AG04450 (cell line): Measurements from ENCODE around the gene TM4SF18. TPM values are rescaled to one million over a fixed set of nuclear protein-coding genes. Genes with fewer than 3 reads are reported as not detected.
A peak's percentile ranks its signal among the peaks of the same experiment; 100 is the strongest.

Experiments
- CTCF ChIA-PET: fragments of 300-600, 350-600 bp; formaldehyde crosslinking; extraction: SDS; loops from one replicate; lab custom pipeline; 2022; ENCODE audit warnings: antibody characterized with exemption, inconsistent platforms; lab: Charles Lee
- POLR2A ChIA-PET: fragments of 350-600 bp; formaldehyde crosslinking; extraction: SDS; loops from one replicate; lab custom pipeline; 2021; ENCODE audit warnings: antibody characterized with exemption, inconsistent platforms; lab: Yijun Ruan, JAX
- DNase-seq: peaks from one replicate; pipeline ENCODE4 v3.0.0-alpha.2; 2011; ENCODE audit warnings: low read depth, low spot score
- H3K27ac ChIP-seq: one replicate; pipeline ENCODE4 v1.5.1; 2012; ENCODE audit warnings: low read depth, low read length, control low read depth
- H3K27me3 ChIP-seq: one replicate; pipeline ENCODE4 v1.6.0; 2012; ENCODE audit warnings: low read length; ENCODE audit not compliant: control insufficient read depth, insufficient read depth
- H3K4me3 ChIP-seq: 2 replicates; pipeline ENCODE4 v1.5.1; 2011; ENCODE audit warnings: mild to moderate bottlenecking, low read depth, low read length, control low read depth
- H3K9me3 ChIP-seq: 2 replicates; pipeline ENCODE4 v1.5.1; 2012; ENCODE audit warnings: low read length; ENCODE audit not compliant: control insufficient read depth, insufficient read depth
- CTCF ChIP-seq: IDR thresholded peaks from 2 replicates; pipeline ENCODE4 v1.5.1; 2011; ENCODE audit warnings: low read depth, low read length, control low read depth, inconsistent platforms
- polyA plus RNA-seq: library from polyadenylated mRNA; depleted of rRNA; stranded (reverse); fragments of >200 nt; gene quantifications from 2 replicates; pipeline ENCODE4 v1.2.3, GENCODE V29; 2011

The TM4SF18 gene
- polyA plus RNA-seq, 1 experiment: 0.09 TPM

GRCh38 chr3:149278911-149279310 lies 54.5 kb downstream of the TM4SF18 start:
- CTCF ChIA-PET: interaction anchor here (0.9 to 4.7 kb wide), 3 partner anchors 159 to 323 kb away, joined by 4 to 34 read pairs (median 20); no protein-coding TSS in a partner anchor
- peaks cover 3% of the 10 kb centered on the region; the same call in 1 of the 2 replicates for H3K9me3 ChIP-seq
- POLR2A ChIA-PET: no interaction called here

GRCh38 chr3:149277331-149277813 lies 56.1 kb downstream of the TM4SF18 start:
- ChIA-PET POLR2A (no interaction called here), CTCF (interaction anchor here (3.2 to 4.7 kb wide), 2 partner anchors 157 to 322 kb away, joined by 20 to 34 read pairs; no protein-coding TSS in a partner anchor)
- H3K4me3 ChIP-seq: no peak overlapping the region
- no peak overlapping the region for H3K27ac ChIP-seq
- H3K27me3 ChIP-seq: no peaks in the 10 kb centered on the region
- DNase-seq: peak; percentile 18
- no peak for TF ChIP-seq CTCF
- H3K9me3 ChIP-seq: no peaks in the 10 kb centered on the region

More at GRCh38 chr3:149278911-149279310, 54.5 kb downstream of the TM4SF18 start:
- H3K27ac ChIP-seq: no peak overlapping the region
- TF ChIP-seq CTCF: no peak
- no peak overlapping the region for H3K4me3 ChIP-seq
- DNase-seq: no peak
- no peaks in the 10 kb centered on the region for H3K27me3 ChIP-seq

- no peak for TF ChIP-seq CTCF
- no peak overlapping the region for H3K4me3 ChIP-seq
- no peaks in the 10 kb centered on the region for H3K9me3 ChIP-seq
- ChIA-PET CTCF (interaction anchor here (1.7 to 6.4 kb wide), 3 partner anchors 147 to 322 kb away, joined by 7 to 153 read pairs (median 105); partner anchors contain the start of gene HPS3), POLR2A (no interaction called here)
- no peaks in the 10 kb centered on the region for H3K27me3 ChIP-seq
- no peak overlapping the region for H3K27ac ChIP-seq
- no peak for DNase-seq
These were observed 56.8 kb downstream of the TM4SF18 start for GRCh38 chr3:149276619-149277018.

GRCh38 chr3:149274220-149274619 lies 59.2 kb downstream of the TM4SF18 start:
- H3K27ac ChIP-seq: no peak overlapping the region
- H3K27me3 ChIP-seq: no peaks in the 10 kb centered on the region
- TF ChIP-seq CTCF: no peak
- CTCF ChIA-PET: interaction anchor here (0.9 to 6.4 kb wide), 9 partner anchors 12 to 320 kb away, joined by 3 to 153 read pairs (median 7); no protein-coding TSS in a partner anchor
- H3K4me3 ChIP-seq: no peak overlapping the region
- POLR2A ChIA-PET: interaction anchor here (0.7 kb wide), 1 partner anchor 315 kb away, joined by 3 read pairs; no protein-coding TSS in a partner anchor
- H3K9me3 ChIP-seq: no peaks in the 10 kb centered on the region
- DNase-seq: no peak

- CTCF ChIA-PET: interaction anchor here (0.5 to 6.4 kb wide), 13 partner anchors 11 to 319 kb away, joined by 3 to 153 read pairs (median 4); partner anchors contain the start of gene TM4SF18
- POLR2A ChIA-PET: no interaction called here
- peak; percentile 79 for DNase-seq
- peak; percentile 98 for TF ChIP-seq CTCF
- no peak overlapping the region for H3K4me3 ChIP-seq
- no peaks in the 10 kb centered on the region for H3K9me3 ChIP-seq
- no peak overlapping the region for H3K27ac ChIP-seq
- no peaks in the 10 kb centered on the region for H3K27me3 ChIP-seq
These were observed 60.2 kb downstream of the TM4SF18 start for GRCh38 chr3:149273096-149273751.
